Measurements from ENCODE around the gene ASIC3. TPM values are rescaled to one million over a fixed set of nuclear protein-coding genes. Genes with fewer than 3 reads are reported as not detected.

Gene ASIC3
- total and polyA plus RNA-seq, 2 of the 8 experiments (the other 6 are each of a cell fraction or from before 2014, with no cell fraction given): 1.6 to 1.9 TPM

GRCh38 chr7:151080067-151080521 is 31.8 kb downstream of the ASIC3 start (continued):
- no peak for TF ChIP-seq CHD7 (IDR thresholded peaks at IDR 0.05; ENCODE audit: insufficient replicate concordance, low read length)
